OCI-M1 (cell line): Measurements from ENCODE around the gene ADCY2.

Experiments used
- DNase-seq: peaks from one replicate; lab custom pipeline; 2025; lab: John Stamatoyannopoulos, UW

Gene ADCY2

DNA sequence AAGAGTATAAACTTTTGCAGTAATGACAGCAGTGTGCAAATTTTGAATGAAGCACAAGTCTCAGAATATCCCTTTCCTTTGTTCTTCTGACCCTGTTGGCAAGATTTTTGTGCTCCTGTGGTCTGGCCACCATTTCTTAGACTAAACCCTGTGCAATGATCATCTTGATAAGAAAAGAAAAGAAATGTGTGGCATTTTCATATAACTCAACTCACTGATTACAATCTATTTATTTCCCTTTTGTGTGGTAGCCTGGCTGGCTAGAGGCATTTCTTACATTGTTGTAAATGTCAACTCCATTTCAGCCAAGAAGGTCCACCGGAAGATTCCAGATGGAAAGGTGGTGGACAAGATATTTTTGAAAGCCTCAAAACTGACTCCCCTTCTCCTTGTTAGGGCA is 41.9 kb downstream of the ADCY2 start:
- no peak for DNase-seq

DNA sequence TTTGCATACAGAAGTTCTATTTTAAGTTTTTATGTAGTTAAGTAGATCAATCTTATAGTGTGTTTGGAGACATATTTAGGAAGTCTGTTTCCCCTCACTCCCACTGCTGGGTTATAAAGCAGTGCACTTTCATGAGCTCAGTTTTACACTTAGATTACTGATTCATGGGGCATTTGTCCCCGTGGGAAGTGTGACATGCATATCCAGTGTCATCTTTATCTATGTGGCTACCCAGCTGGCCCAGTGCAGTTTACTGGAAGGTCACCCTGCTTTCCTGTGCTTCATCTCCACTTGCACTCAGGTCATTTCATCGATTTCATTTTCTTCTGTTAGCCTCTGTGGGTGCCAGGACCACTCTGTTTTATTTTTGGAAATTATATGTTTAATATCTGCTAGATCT is 49.1 kb downstream of the ADCY2 start:
- DNase-seq: no peak

DNA sequence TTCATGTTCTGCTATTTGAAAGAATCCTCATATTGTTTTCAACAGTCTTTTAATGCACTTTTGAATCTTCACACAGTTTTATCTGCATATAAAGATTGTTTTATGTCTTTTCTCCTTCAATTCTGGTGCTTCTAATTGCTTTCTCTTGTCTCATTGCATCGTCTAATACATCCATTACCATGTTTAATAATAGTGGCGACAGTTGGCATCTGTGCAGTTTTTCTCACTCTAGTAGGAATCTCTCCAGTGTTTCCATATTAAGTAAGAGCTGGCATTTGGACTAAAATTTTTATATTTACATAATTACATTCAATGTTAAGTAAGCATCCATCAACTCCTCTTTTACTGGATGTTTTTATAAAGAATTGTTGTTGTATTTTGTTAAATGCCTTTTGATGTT is 49.9 kb downstream of the ADCY2 start:
- no peak for DNase-seq

DNA sequence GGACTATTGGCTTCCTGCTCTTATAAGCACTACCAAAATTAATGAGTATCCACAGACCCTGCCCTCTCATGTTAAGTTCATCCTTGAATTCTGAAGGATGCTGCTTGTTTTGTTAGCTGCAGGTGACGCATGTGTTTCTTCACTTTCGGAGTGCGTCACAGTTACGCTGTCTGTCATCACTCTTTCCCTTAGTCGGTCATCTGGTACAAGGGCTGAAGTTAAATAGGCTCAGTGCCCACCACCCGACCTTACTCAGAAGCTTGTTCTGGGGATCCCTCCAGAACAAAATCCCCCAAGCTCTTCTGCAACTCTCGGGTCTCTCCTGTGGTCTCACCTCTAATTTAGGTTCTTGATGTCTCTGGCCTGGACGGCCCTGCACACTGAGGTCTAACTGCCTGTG is 51.0 kb downstream of the ADCY2 start:
- DNase-seq: no peak

DNA sequence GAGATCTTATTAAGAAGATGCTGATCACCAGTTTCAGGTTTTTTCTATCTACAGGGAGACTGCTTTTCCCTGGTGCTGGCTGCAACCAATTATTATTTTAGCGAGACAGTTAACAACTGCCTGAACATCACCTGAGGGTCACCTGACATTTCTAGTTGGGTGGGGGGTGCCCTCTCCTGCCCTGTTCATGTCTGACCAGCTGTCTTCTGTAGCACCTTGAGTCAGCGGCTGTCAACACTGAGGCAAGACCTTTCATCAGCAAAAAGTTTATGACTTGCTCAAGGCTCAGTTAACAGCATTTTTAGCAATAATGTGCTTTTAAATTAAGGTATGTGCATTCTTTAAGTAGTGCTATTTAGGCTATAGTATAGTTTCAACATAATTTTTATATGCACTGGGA is 58.0 kb downstream of the ADCY2 start:
- no peak for DNase-seq

DNA sequence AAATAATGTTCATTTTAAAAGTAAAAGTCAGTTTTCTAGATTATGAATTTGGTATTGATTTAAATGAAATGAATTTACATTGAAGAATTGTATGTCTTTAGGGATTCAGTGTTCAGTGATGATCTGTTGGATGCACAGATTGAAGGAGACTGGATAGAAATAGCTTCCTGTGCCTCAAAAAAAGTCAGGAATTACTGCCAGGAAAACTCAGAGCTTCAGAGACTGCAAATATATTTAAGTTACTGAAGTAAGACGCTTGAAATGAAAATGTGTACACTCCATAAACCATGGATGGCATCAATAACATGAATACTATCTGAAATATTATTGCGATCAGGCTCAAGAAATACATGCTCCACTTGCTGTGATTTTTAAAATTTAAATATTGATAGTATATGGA is 60.3 kb downstream of the ADCY2 start:
- DNase-seq: no peak

DNA sequence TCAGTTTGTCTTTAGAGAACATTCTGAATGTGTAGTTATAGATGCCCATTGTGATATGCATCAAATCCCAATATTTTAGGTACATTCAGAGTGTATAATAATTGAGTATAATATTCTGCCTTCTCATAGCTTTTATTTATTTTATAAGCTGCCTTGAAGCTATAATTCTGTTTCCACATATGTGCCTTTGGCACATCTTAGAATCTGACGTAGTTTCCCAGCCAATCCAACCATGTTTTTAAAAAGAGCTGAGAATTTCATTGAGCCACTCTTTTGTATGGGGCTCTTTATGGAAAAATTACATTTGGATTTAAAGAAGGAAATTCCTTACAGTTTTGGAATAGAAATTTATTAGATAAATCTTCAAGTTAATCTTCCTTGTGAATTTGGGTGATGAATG is 65.4 kb downstream of the ADCY2 start:
- DNase-seq: no peak

DNA sequence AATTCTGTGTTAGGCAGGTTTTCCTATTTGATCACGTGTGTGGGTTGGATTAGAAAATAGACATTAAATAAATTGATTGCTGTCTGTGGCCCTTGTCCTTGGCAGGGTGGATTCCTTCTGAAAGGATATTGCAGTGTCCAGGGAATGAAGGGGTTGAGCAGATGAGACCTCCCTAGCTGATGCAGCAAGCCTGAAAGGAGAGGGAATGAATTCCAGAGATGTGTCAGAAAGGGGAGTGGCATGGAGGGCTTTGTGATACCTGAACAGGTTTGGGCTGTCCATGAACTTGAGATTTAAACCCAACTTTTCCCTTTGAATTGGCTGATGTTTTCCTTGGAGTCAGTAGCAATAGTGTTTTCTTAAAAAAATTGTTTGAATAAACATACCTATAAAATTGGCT is 66.8 kb downstream of the ADCY2 start:
- no peak for DNase-seq

DNA sequence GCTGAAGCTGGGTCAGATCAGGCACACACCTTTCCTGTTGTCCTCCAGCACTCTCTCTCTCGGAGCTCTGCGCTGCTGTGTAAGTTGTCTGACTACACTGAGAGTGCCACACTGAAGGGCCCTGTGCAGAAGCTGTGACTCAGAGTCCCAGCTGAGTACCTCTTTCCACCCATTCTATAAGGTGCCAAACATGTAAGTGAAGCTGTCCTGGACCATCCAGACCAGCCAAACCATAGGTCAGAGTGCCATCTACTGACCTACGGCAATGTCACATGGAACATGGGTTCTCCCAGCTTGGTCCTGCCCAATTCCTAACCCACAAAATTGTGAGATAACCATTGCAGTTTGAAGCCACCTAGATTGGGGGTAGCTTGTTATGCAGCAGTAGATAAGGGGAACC is 68.2 kb downstream of the ADCY2 start:
- peak; percentile 15 for DNase-seq

DNA sequence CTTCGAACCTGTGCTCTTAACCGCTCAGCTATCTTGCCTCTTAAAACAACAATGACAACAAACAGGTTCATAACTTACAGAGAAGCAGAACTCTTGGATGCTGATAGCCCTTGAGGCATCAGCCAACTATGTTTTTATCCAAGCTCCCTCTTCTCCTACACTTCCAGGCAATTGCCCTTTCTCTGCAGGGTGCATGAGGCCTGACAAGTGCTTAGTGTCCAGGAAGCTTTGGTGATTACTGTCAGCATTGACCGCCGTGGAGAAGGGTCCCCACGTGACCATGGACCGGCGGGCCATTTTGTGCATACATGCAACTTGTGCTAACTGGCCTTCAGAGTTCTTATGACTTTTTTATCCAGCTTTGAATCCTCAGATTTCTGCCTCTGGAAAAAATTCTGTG is 71.2 kb downstream of the ADCY2 start:
- DNase-seq: no peak

DNA sequence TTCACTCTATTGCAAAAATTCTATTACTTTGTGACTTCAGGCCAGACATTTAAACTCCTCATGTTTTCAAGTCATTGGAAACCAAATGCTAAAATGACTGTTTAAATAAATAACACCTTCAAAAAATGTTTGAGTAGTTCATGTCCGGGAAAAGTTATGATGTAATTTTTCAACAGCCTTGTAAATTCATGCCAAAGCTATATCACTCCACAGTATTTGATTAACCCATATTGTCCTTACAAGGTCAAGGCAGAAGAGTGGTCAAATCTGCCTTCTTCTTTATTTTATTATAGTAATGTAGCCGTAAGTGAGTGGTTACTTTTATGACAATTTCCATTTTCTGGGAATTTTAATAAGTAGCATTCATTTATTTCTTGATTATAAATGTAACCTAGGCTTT is 72.8 kb downstream of the ADCY2 start:
- no peak for DNase-seq

DNA sequence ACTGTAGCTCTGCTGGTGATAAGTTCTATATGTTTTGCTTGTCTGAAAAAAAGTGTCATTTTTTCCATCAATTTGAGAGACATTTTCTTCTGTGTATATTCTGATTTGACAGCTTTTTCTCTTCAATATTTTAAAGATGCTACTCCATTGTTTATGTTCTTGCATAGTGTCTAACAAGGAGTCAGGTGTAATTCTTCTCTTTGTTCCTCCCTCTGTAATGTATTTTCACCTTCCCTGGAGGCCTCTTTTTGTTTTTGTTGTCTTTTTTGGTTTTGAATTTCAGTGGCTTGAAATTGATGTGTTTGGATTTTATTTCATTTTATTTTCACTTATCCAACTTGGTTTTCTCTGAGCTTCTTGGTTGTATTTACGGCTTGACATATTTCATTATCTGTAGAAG is 75.8 kb downstream of the ADCY2 start:
- DNase-seq: no peak

DNA sequence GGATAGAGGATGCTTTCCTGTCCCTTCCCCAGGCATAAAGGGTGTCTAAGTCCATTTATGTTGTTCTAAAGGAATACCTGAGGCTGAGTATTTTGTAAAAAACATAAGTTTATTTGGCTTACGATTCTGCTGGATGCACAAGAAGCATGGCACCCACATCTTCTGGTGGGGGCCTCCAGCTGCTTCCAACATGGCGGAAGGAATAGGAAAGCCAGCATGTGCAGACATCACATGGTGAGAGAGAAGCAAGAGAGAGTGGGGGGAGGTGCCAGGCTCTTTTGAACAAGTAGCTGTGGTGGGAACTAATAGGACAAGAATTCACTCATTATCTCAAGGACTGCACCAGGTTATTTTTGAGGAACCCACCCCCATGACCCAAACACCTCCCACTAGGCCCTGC is 77.2 kb downstream of the ADCY2 start:
- no peak for DNase-seq

DNA sequence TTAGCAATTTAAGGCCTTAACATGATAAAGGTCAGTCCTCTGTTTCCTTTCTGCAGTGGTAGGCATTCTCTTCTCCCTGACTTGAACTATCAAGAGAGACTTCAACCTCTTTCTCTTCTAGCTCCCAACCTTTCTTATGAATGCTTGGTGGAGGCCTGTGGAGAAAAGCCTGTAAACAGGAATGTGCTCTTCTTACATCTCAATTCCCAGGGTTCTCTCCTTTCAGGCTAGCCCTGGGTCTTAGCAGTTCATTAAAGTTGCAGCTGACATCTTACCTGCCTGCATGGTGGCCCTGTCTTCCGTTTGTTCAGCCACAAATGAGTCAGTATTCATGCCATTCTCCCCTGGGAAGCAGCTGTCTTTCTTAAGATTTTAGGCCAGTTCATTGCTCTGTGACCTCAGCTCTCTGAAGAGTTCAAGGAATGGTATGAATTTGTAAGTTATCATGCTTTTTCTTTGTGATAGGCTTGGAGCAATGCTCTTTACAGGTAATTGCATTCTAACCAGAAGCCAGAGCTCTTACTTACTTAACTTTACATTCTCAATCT is 77.8 kb downstream of the ADCY2 start:
- no peak for DNase-seq

DNA sequence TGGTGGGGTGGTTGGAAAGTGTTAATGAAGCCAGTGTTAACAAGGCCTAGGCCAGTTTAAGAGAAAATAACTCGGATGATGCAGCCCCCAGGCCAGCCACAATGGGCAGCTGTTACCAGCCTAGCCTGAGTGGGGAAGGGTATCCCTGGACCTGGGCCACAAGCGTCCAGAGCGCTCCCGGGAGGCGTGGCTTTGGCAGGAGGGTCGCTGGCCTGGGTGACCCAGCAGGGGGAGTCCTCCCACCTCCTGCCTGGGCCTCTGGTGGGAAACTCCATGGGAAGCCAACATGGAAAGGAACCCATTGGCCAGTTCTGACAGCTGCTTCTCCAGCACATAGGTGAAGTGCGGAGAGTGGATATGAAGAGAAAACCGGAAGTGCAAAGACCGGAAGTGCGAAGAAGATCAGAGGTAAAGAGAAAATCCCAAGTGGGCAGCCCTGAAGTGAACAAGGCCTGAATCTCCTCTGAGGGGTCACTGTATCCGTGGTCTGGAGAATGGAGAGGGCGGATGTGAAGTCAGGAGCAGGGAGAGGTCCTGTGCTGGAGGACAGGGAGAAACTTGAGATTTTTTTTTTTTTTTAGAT is 79.0 kb downstream of the ADCY2 start:
- DNase-seq: no peak

DNA sequence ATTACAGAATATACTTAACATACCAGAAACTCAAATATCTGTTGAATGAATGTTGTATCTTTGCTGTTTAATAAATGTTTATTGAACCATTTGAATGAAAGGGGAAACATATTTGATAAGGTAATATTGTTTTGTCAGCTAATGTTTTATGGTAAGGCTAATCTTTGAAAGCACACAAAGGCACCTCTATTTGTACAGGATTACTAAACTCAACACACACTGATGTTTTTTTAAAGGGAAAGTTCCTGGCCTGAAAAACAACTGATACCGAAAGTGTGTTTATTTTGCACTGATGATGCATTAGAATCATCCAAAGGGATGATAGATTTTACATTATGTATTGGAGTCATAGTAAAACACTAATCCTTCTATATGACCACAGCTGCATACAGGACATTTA is 82.5 kb downstream of the ADCY2 start:
- no peak for DNase-seq

DNA sequence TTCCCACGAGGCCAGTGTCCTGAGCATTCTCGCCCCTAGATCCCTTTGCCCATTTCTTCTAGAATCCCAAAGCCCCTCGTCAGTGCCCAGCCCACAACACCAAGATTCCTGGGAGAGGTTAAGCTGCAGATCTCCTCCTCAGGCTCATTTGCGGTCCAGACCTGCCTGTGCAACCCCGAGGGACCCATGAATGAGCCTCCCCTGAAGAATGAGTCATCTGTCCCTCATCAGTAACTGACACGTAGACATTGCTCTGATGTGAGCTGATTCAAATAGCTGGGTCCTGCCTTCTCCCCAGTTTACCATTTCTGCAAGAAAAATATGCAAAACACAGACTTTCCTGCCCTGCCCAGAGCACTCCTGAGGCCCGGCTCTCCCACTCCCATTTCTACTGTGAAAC is 92.8 kb downstream of the ADCY2 start:
- DNase-seq: no peak

DNA sequence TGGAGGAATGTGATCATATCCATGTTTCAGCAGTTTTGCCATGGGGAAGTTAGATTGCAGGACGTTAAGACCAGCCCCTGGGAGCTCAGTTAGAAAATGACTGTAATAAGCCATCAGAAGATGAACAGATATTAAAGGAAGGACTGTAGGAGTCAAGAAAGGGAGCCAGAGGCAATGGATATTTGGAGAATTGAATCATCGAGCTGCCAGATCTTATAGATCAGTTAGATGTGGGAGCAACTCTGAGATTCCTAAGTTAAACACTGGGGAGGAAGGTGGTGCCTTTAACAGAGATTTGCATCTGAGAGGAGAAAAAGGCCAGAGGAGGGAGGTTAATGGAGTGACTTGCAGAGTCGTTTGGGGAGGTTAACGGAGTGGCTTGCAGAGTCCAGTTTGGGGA is 96.4 kb downstream of the ADCY2 start:
- DNase-seq: no peak

DNA sequence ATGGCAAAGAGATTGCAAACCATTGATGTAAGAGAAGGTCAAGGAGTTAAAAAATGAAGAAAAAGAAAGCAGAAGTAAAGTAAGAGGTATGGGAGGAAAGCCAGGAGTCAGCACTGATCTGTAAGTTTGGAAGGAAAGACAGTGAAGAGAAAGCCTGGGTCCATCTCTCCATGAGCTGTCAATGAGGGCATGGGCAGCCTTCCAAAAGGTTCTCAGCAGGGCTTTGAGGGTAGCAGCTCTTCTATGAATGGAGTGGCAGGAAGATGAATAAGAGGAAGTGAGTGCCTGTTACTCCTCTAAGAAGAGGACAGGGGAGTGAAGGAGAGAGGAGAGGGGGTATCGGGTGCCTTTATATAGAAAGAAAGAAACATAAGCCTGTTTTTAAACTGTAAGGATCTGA is 97.1 kb downstream of the ADCY2 start:
- DNase-seq: no peak

DNA sequence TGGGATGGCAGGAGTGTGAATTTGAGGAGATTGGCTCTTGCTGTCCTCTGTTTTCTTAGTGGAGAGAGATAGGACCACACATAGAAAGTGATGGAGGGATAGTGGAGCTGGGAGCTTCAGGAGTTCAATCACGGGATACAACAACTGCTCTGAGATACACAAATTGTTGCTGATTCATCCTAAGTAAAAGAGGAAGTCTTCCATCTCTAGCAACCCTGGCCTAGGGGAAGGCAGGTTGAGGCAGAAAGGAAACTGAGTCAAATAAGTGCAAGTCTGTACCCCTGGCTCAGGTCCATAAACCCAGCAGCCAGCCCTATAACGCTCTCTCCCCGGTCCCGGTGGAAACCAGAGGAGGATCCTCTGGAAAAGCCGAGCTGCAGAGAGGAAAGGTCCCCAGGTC is 97.7 kb downstream of the ADCY2 start:
- DNase-seq: no peak

DNA sequence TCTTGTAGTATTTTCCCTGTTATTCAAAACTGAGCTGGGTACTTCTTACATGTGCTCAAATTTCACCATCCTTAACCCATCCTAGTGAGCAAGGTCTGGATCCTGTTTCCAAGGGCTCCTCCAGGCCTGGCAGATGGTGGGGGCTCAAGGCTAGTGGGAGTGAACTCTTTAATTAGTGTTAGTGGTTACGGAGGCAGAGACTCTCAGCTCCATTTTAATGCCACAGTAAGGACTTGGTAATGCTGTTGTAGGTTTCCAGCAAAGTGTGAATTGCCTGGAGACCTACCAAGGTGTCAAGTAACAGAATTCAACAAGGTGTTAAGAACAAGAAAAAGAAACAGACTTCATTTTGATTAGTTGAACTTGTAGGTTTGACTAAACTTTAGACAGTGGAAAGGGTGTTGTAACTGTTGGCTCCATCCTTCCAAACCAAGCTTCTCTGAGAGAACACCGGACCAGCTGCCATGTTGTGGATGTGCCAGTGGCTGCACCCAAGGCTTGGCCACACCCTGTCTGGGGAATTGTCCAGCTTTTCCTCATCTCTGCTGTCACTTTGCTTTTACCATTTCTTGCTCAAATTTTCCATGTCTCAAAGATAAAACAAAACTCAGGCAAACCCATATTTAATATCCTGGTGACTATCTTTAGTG is 98.7 kb downstream of the ADCY2 start:
- DNase-seq: no peak

DNA sequence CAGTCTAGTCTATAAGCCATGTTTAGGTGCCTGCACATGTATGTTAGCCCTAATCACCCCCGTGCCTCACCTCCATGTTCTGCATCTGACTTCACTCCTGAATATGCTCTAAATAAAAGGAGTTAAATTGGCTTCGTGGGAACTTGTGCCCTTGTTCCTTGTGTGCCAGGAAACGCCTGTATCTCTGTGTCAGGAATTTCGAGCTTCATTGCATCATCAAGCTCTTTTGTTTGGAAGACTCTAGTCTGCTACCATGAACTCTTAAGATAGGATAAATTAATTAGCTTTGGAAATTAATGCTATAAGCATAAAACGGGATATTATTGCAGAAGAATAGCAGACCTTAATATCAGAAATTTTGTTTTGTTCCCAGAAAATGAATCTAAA is 99.2 kb downstream of the ADCY2 start:
- DNase-seq: no peak

DNA sequence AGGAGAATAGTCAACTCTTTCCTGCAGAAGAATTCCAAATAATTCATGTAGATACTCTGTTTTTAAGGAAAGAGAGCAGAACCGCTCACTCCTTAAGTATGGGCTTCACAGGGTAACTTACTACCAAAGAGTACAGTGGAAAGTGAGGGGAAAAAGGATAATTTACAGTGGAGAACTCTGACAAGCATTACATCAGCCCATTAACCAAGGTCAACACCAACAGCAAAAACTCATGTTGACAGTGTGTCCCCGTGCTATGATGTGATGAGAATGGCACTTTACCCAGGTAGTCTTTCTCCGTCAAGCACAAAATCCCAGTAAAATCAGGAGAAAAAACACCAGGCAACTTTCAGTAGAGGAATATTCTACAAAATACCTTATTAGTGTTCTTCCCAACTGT is 104.3 kb downstream of the ADCY2 start:
- no peak for DNase-seq

DNA sequence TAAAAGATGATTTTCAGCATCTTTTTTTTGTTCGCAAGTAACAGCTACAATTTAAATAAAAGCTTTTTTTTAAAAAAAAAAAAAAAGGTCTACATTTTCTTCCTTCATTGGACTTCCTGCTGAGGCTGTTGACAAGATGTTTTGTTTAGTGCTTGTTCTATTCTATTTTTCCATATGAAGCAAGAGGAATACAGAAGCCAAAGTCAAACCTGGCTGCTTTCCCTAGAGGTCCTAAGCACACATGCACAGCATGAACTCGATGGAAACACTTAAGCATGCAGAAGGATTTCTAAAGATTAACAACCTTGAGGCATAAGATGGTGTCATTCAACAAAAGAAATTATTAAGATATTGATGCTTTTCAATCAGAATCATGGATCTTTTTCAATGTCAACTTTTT is 105.1 kb downstream of the ADCY2 start:
- no peak for DNase-seq
